ENCODE data around the gene PMVK. TPM values are rescaled to one million over a fixed set of nuclear protein-coding genes. Genes with fewer than 3 reads are reported as not detected.
A peak's percentile ranks its signal among the peaks of the same experiment; 100 is the strongest.

Gene PMVK
- total RNA-seq, 1 experiment from 2014 or later: 32.3 TPM

DNA sequence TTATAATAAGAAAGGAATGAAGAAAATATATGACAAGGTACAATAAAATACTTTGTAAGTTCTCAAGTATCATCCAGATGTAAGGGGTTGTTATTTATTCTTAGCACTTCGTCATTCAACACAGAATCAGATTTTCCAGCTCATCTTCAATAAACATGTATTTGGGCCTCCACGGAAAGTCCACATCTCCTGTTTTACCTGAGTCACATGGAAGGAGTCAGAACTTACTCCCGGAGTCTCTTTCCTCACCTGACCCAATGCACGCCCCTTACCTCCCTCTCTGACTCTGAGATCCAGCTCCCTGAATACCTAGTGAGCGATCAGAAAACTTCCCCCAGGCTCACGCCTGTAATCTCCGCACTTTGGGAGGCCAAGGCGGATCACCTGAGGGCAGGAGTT is 1.5 kb upstream of the PMVK start:
- ChIA-PET POLR2A (ENCODE audit: unreplicated experiment) (interaction anchor here (0.5 kb wide), 1 partner anchor 34 kb away, joined by 4 read pairs; no protein-coding TSS in a partner anchor), CTCF (no interaction called here)
- Histone ChIP-seq H4K20me1 (ENCODE audit: low read length) (no peaks in the 10 kb centered on the region), H3K9ac (ENCODE audit: low read length) (peak overlapping the region; percentile 91), H3F3A (ENCODE audit: low read length, unreplicated experiment) (peaks cover 4% of the 10 kb centered on the region), H3K4me2 (ENCODE audit: low read length) (peak overlapping the region; percentile 83), H3K4me1 (ENCODE audit: insufficient read depth, low read length) (peaks cover 33% of the 10 kb centered on the region), H3K27me3 (ENCODE audit: low read length) (no peaks in the 10 kb centered on the region), H3K9me3 (ENCODE audit: low read length) (no peaks in the 10 kb centered on the region), H2AFZ (ENCODE audit: low read length) (peak overlapping the region; percentile 85), H3K36me3 (ENCODE audit: low read depth, low read length) (no peaks in the 10 kb centered on the region), H3K79me2 (ENCODE audit: low read length) (peaks cover 15% of the 10 kb centered on the region), H3K4me3 (ENCODE audit: low read length) (peak overlapping the region; percentile 67), H3K9me2 (replicated peaks; ENCODE audit: low read length) (no peaks in the 10 kb centered on the region), H3K27ac (ENCODE audit: low read length) (peak overlapping the region; percentile 93)
- no peak for TF ChIP-seq CTCF (conservative IDR thresholded peaks at IDR 0.05; ENCODE audit: low read depth, low read length)
- TF ChIP-seq EZH2 (IDR thresholded peaks at IDR 0.05; ENCODE audit: low read length, unreplicated experiment): no peak
- no peak for TF ChIP-seq EZH2phosphoT487 (IDR thresholded peaks at IDR 0.05; ENCODE audit: borderline replicate concordance, low read length)
- DNase-seq (peak; percentile 53), ATAC-seq (no peak)
- intact Hi-C loops (cut with micrococcal nuclease): loop anchor here (1.0 to 5.0 kb wide), 5 partner anchors 31 to 379 kb away; partner anchors contain the start of genes ADAR, CKS1B and UBE2Q1
- BruUV-seq (replicated peaks): no TSS peak

DNA sequence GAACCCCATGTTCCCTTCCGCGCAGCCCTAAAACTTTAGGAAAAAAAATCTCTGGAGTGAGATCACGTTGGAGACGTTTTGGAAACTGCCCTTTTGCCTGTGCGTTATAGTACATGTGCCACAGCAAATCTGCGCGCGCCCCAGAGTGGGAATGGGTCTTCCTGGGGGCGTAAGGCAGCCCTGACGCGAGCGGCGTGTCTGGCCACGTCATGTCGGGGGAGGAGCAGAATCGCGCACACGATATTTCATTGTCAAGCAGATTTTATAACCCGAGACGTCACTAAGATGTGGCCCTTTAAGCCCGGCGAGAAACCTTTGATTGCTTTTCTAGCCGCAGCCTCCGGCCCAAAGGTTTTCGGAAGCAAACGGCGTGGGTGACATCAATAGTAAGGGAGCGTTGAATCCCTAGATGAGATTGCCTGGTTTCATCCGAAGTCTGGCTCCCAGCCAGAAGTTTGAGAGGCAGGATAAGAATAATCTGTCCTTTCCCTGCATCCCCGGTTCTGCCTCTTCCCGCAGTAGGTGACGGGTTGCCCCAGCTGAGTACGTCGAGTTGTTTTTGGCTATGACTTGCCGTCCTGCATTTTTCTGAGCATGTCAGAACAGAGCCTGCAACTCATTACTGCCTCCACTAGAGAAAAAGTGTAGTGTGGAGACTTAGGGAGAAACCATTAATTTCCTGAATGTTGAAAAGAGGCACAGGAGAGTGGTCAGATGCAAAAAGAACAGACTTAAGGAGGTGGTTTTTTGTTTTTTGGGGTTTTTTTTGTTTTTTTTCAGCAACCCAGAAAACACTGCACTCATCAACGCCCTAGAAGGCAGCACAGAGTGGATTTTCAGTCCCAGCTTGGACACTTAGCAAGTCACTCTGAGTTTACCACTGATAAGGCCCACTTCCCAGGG is 817 bp upstream of the PMVK start:
- Histone ChIP-seq H3K9ac (ENCODE audit: low read length) (peak overlapping the region; percentile 91), H3K4me2 (ENCODE audit: low read length) (peak overlapping the region; percentile 83), H3K4me1 (ENCODE audit: insufficient read depth, low read length) (peaks cover 39% of the 10 kb centered on the region), H3K27me3 (ENCODE audit: low read length) (no peaks in the 10 kb centered on the region), H3K27ac (ENCODE audit: low read length) (peak overlapping the region; percentile 93), H2AFZ (ENCODE audit: low read length) (peak overlapping the region; percentile 85), H4K20me1 (ENCODE audit: low read length) (no peaks in the 10 kb centered on the region), H3K4me3 (ENCODE audit: low read length) (peak overlapping the region; percentile 67), H3K79me2 (ENCODE audit: low read length) (peaks cover 15% of the 10 kb centered on the region), H3K36me3 (ENCODE audit: low read depth, low read length) (no peaks in the 10 kb centered on the region), H3F3A (ENCODE audit: low read length, unreplicated experiment) (peaks cover 7% of the 10 kb centered on the region), H3K9me2 (replicated peaks; ENCODE audit: low read length) (no peaks in the 10 kb centered on the region), H3K9me3 (ENCODE audit: low read length) (no peaks in the 10 kb centered on the region)
- BruUV-seq (replicated peaks): TSS peak; percentile 97
- peak; percentile 48; the same call in 1 of the 2 replicates for TF ChIP-seq CTCF (conservative IDR thresholded peaks at IDR 0.05; ENCODE audit: low read depth, low read length)
- no peak for TF ChIP-seq EZH2phosphoT487 (IDR thresholded peaks at IDR 0.05; ENCODE audit: borderline replicate concordance, low read length)
- intact Hi-C loops (cut with micrococcal nuclease): loop anchor here (1.0 to 5.0 kb wide), 5 partner anchors 31 to 379 kb away; partner anchors contain the start of genes ADAR, CKS1B and UBE2Q1
- ATAC-seq (peak; percentile 68), DNase-seq (peak; percentile 96)
- ChIA-PET CTCF (interaction anchor here (1.0 kb wide), 1 partner anchor 80 kb away, joined by 3 read pairs; no protein-coding TSS in a partner anchor), POLR2A (ENCODE audit: unreplicated experiment) (interaction anchor here (0.5 to 0.6 kb wide), 2 partner anchors 34 to 62 kb away, joined by 4 to 9 read pairs; no protein-coding TSS in a partner anchor)
